SK-N-SH (cell line): Measurements from ENCODE around the gene PLEKHF1. TPM values are rescaled to one million over a fixed set of nuclear protein-coding genes. Genes with fewer than 3 reads are reported as not detected.

Experiments used
- CTCF ChIA-PET: fragments of 300-600, 350-600 bp; formaldehyde crosslinking; extraction: SDS; loops from one replicate; lab custom pipeline; 2021; lab: Yijun Ruan, JAX
- POLR2A ChIA-PET: fragments of 350-600 bp; sonication (Branson Sonifier 250); formaldehyde crosslinking; extraction: SDS; loops from one replicate; lab custom pipeline; 2020; ENCODE audit warnings: antibody characterized with exemption, inconsistent platforms; lab: Yijun Ruan, JAX
- DNase-seq: peaks from one replicate; pipeline ENCODE4 v3.0.0; 2012
- H2AFZ ChIP-seq: fragments of 200-600 bp; sonication (generic); 2 replicates; pipeline ENCODE4 v1.8.1; 2016; ENCODE audit warnings: antibody characterized with exemption, mild to moderate bottlenecking, low read depth
- H3F3A ChIP-seq: fragments of 200-600 bp; sonication (generic); replicated peaks from 2 replicates; pipeline ENCODE3; 2016; ENCODE audit warnings: antibody characterized with exemption, mild to moderate bottlenecking; ENCODE audit not compliant: insufficient read depth
- H3K27ac ChIP-seq, 2 experiments: fragments of 200-500 bp in 1 of 2; fragments of 200-600 bp in 1 of 2; sonication (Bioruptor generic) in 1 of 2; sonication (generic), shearing (Covaris generic) in 1 of 2; 2 replicates each; pipeline versions ENCODE4 v1.5.1 to v1.6.1; 2014 to 2016; ENCODE audit warnings: low read depth in 2 of 2, inconsistent platforms in 1 of 2, low read length in 1 of 2, mild to moderate bottlenecking in 1 of 2, mixed read lengths in 1 of 2
- H3K27me3 ChIP-seq: fragments of 200-600 bp; sonication (generic), shearing (Covaris generic); 2 replicates; pipeline ENCODE4 v1.6.1; 2016; ENCODE audit warnings: mixed run types; ENCODE audit not compliant: insufficient read depth
- H3K36me3 ChIP-seq, 2 experiments: fragments of 200-500 bp in 1 of 2; fragments of 200-600 bp in 1 of 2; sonication (Bioruptor generic) in 1 of 2; sonication (generic) in 1 of 2; replicated peaks in 1 of 2; 2 replicates each; pipeline versions ENCODE3 to v1.5.1; 2014 to 2016; ENCODE audit warnings: low read length in 1 of 2, mild to moderate bottlenecking in 1 of 2; ENCODE audit not compliant: insufficient read depth in 2 of 2, control insufficient read depth in 1 of 2
- H3K4me1 ChIP-seq, 2 experiments: fragments of 200-500 bp in 1 of 2; fragments of 200-600 bp in 1 of 2; sonication (Bioruptor generic) in 1 of 2; sonication (generic), shearing (Covaris generic) in 1 of 2; 2 replicates each; pipeline versions ENCODE4 v1.5.1 to v1.6.1; 2014 to 2016; ENCODE audit warnings: low read depth in 1 of 2, low read length in 1 of 2, mixed run types in 1 of 2; ENCODE audit not compliant: insufficient read depth in 2 of 2, control insufficient read depth in 1 of 2
- H3K4me2 ChIP-seq: fragments of 200-600 bp; sonication (generic), shearing (Covaris generic); 2 replicates; pipeline ENCODE4 v1.6.1; 2017; ENCODE audit warnings: mixed run types
- H3K4me3 ChIP-seq, 2 experiments: fragments of 200-500 bp in 1 of 2; fragments of 200-600 bp in 1 of 2; sonication (Bioruptor generic) in 1 of 2; sonication (generic), shearing (Covaris generic) in 1 of 2; 2 replicates each; pipeline versions ENCODE4 v1.5.1 to v1.8.1; 2014 to 2016; ENCODE audit warnings: low read depth in 2 of 2, inconsistent platforms in 1 of 2, low read length in 1 of 2, mild to moderate bottlenecking in 1 of 2, mixed read lengths in 1 of 2, moderate library complexity in 1 of 2
- H3K79me2 ChIP-seq: fragments of 200-600 bp; sonication (generic); 2 replicates; pipeline ENCODE4 v1.8.1; 2017; ENCODE audit warnings: mild to moderate bottlenecking; ENCODE audit not compliant: insufficient read depth
- H3K9ac ChIP-seq: fragments of 200-600 bp; sonication (generic); 2 replicates; pipeline ENCODE4 v1.6.1; 2017; ENCODE audit warnings: mixed run types
- H3K9me2 ChIP-seq: fragments of 200-600 bp; sonication (generic); 2 replicates; pipeline ENCODE4 v1.6.1; 2017; ENCODE audit warnings: mixed run types
- H3K9me3 ChIP-seq: fragments of 200-600 bp; sonication (generic); 2 replicates; pipeline ENCODE4 v1.6.1; 2017; ENCODE audit warnings: mixed run types, mild to moderate bottlenecking, moderate library complexity
- H4K20me1 ChIP-seq: fragments of 200-600 bp; sonication (generic); 2 replicates; pipeline ENCODE4 v1.6.1; 2017; ENCODE audit warnings: mild to moderate bottlenecking, mixed run types; ENCODE audit not compliant: insufficient read depth
- CHD2 ChIP-seq: fragments of 150-350 bp; IDR thresholded peaks from 2 replicates; pipeline ENCODE4 v1.6.1; 2018; ENCODE audit warnings: low read length; ENCODE audit not compliant: partially characterized antibody
- ELF1 ChIP-seq: IDR thresholded peaks from 2 replicates; pipeline ENCODE4 v1.4.0; 2012
- FOSL2 ChIP-seq: IDR thresholded peaks from 2 replicates; pipeline ENCODE4 v1.4.0; 2012; ENCODE audit warnings: low read depth, mild to moderate bottlenecking, moderate library complexity, borderline replicate concordance
- JUND ChIP-seq: IDR thresholded peaks from 2 replicates; pipeline ENCODE4 v1.4.0; 2012
- MXI1 ChIP-seq: IDR thresholded peaks from 2 replicates; pipeline ENCODE4 v1.6.1; 2012; ENCODE audit warnings: mild to moderate bottlenecking, low read depth, low read length, improper control_type of control experiment
- NRF1 ChIP-seq: IDR thresholded peaks from 2 replicates; pipeline ENCODE4 v1.6.1; 2012; ENCODE audit warnings: low read depth, mild to moderate bottlenecking, low read length
- SIN3A ChIP-seq: IDR thresholded peaks from 2 replicates; pipeline ENCODE4 v1.6.1; 2012; ENCODE audit warnings: low read depth, mild to moderate bottlenecking, low read length, moderate library complexity, borderline replicate concordance
- SMC3 ChIP-seq: IDR thresholded peaks from 2 replicates; pipeline ENCODE4 v1.6.1; 2012; ENCODE audit warnings: low read depth, low read length, improper control_type of control experiment
- TAF1 ChIP-seq: IDR thresholded peaks from 2 replicates; pipeline ENCODE4 v1.6.1; 2012; ENCODE audit warnings: low read depth, mild to moderate bottlenecking, low read length, moderate library complexity, borderline replicate concordance
- TEAD4 ChIP-seq: IDR thresholded peaks from 2 replicates; pipeline ENCODE4 v1.4.0; 2012; ENCODE audit warnings: mild to moderate bottlenecking, borderline replicate concordance; ENCODE audit not compliant: insufficient read depth
- WGBS: methylation state at CpG from one replicate; pipeline ENCODE4 v1.1.6; 2017; ENCODE audit warnings: low lambda C conversion rate; 5-methylcytosine and 5-hydroxymethylcytosine counted together
- polyA plus RNA-seq, 3 experiments: library from polyadenylated mRNA; depleted of rRNA; stranded (reverse); fragments of >200 nt; gene quantifications; 2 replicates each; pipeline ENCODE4 v1.2.3, GENCODE V29; 2012
- TF ChIP-seq, protein P1 (sequence below): IDR thresholded peaks from 2 replicates; pipeline ENCODE4; 2012
- TF ChIP-seq, protein P2 (sequence below): fragments of 150-350 bp; IDR thresholded peaks from 2 replicates; pipeline ENCODE4 v1.6.1; 2017; ENCODE audit warnings: antibody characterized with exemption, low read length, low read depth, borderline replicate concordance
- TF ChIP-seq, protein P3 (sequence below): IDR thresholded peaks from 2 replicates; pipeline ENCODE4 v1.6.1; 2012; ENCODE audit warnings: mild to moderate bottlenecking, low read depth, low read length, moderate library complexity

The PLEKHF1 gene
- polyA plus RNA-seq, 1 of the 3 experiments (the other 2 are of a cell fraction): 3.9 TPM

DNA sequence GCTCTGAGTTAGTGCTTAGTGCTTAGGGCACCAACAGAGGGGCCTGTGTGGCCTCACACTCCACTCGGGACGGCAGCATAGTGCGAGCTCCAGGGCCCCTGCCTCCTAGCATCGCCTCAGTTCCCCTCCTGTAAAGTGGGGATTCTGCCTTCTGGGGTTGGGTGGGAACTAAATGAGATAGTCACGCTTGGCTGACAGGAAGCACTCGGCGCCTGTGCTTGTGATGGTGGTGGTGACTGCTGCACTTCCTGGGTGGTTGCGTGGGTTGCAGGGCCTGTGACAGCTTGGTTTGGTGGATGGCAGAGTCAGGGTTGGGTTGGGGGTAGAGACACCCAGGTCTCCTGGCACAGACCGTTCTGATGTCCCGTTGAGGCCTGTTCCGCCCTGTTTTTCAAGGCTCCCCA lies 7.7 kb downstream of the PLEKHF1 start:
- Histone ChIP-seq H2AFZ (no peak overlapping the region), H3K9me3 (no peaks in the 10 kb centered on the region), H3F3A (no peaks in the 10 kb centered on the region), H3K4me1 (peaks cover 0 to 2% of the 10 kb centered on the region in 2 experiments; a peak in 1 of 4 replicates), H3K9ac (no peak overlapping the region), H3K79me2 (no peaks in the 10 kb centered on the region), H3K4me3 (no peak overlapping the region), H4K20me1 (no peaks in the 10 kb centered on the region), H3K36me3 (peaks cover 0 to 10% of the 10 kb centered on the region in 2 experiments), H3K9me2 (no peaks in the 10 kb centered on the region), H3K27ac (no peak overlapping the region), H3K4me2 (no peak overlapping the region), H3K27me3 (no peaks in the 10 kb centered on the region)
- TF ChIP-seq NRF1 (no peak), CHD2 (no peak), ELF1 (no peak), FOSL2 (no peak), TAF1 (no peak), SMC3 (no peak)
- TF ChIP-seq, protein P1, sequence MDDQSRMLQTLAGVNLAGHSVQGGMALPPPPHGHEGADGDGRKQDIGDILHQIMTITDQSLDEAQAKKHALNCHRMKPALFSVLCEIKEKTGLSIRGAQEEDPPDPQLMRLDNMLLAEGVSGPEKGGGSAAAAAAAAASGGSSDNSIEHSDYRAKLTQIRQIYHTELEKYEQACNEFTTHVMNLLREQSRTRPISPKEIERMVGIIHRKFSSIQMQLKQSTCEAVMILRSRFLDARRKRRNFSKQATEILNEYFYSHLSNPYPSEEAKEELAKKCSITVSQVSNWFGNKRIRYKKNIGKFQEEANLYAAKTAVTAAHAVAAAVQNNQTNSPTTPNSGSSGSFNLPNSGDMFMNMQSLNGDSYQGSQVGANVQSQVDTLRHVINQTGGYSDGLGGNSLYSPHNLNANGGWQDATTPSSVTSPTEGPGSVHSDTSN: no peak
- no peak for DNase-seq
- ChIA-PET CTCF (interaction anchor here (0.7 to 3.2 kb wide), 6 partner anchors 8 to 198 kb away, joined by 3 to 11 read pairs (median 4); no protein-coding TSS in a partner anchor), POLR2A (no interaction called here)
- WGBS: 93% methylated on average over 10 of the region's 11 CpGs

DNA sequence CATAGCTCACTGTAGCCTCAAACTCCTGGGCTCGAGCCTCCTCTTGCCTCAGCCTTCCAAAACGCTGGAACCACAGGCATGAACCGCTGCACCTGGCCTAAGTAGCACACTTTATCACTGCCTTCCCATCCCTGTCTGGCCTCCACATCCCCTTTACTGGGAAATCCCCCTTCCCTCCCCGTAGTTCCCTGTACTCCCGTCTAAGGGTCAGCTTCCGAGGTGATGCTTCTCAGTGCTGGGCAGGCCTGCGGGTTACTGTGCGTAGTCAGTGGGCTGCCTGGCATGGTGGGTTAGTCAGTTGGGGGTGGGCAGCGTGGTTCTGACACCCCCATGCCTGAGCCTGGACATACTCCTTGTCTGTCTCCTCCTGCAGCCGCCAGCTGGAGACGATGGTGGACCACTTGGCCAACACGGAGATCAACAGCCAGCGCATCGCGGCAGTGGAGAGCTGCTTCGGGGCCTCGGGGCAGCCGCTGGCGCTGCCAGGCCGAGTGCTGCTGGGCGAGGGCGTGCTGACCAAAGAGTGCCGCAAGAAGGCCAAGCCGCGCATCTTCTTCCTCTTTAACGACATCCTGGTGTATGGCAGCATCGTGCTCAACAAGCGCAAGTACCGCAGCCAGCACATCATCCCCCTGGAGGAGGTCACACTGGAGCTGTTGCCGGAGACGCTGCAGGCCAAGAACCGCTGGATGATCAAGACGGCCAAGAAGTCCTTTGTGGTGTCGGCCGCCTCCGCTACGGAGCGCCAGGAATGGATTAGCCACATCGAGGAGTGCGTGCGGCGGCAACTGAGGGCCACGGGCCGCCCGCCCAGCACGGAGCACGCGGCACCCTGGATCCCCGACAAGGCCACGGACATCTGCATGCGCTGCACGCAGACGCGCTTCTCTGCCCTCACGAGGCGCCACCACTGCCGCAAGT lies 8.4 kb downstream of the PLEKHF1 start:
- Histone ChIP-seq H4K20me1 (no peaks in the 10 kb centered on the region), H3K79me2 (no peaks in the 10 kb centered on the region), H3K9ac (no peak overlapping the region), H3K4me1 (peaks cover 0 to 5% of the 10 kb centered on the region in 2 experiments; a peak in 1 of 4 replicates), H3K36me3 (peaks cover 0 to 10% of the 10 kb centered on the region in 2 experiments), H3K4me2 (no peak overlapping the region), H3K27ac (no peak overlapping the region), H3K9me3 (no peaks in the 10 kb centered on the region), H3K9me2 (no peaks in the 10 kb centered on the region), H2AFZ (no peak overlapping the region), H3K27me3 (no peaks in the 10 kb centered on the region), H3F3A (no peaks in the 10 kb centered on the region)
- ChIA-PET CTCF (interaction anchor here (0.7 to 3.2 kb wide), 5 partner anchors 9 to 54 kb away, joined by 3 to 11 read pairs (median 3); no protein-coding TSS in a partner anchor), POLR2A (no interaction called here)
- no peak for DNase-seq
- WGBS: 93% methylated on average over 47 of the region's 57 CpGs
- TF ChIP-seq SMC3 (no peak), SIN3A (no peak), TEAD4 (no peak), ELF1 (no peak), MXI1 (no peak), JUND (no peak), TAF1 (no peak)
- TF ChIP-seq, protein P2, sequence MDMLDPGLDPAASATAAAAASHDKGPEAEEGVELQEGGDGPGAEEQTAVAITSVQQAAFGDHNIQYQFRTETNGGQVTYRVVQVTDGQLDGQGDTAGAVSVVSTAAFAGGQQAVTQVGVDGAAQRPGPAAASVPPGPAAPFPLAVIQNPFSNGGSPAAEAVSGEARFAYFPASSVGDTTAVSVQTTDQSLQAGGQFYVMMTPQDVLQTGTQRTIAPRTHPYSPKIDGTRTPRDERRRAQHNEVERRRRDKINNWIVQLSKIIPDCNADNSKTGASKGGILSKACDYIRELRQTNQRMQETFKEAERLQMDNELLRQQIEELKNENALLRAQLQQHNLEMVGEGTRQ: no peak
- TF ChIP-seq, protein P3, sequence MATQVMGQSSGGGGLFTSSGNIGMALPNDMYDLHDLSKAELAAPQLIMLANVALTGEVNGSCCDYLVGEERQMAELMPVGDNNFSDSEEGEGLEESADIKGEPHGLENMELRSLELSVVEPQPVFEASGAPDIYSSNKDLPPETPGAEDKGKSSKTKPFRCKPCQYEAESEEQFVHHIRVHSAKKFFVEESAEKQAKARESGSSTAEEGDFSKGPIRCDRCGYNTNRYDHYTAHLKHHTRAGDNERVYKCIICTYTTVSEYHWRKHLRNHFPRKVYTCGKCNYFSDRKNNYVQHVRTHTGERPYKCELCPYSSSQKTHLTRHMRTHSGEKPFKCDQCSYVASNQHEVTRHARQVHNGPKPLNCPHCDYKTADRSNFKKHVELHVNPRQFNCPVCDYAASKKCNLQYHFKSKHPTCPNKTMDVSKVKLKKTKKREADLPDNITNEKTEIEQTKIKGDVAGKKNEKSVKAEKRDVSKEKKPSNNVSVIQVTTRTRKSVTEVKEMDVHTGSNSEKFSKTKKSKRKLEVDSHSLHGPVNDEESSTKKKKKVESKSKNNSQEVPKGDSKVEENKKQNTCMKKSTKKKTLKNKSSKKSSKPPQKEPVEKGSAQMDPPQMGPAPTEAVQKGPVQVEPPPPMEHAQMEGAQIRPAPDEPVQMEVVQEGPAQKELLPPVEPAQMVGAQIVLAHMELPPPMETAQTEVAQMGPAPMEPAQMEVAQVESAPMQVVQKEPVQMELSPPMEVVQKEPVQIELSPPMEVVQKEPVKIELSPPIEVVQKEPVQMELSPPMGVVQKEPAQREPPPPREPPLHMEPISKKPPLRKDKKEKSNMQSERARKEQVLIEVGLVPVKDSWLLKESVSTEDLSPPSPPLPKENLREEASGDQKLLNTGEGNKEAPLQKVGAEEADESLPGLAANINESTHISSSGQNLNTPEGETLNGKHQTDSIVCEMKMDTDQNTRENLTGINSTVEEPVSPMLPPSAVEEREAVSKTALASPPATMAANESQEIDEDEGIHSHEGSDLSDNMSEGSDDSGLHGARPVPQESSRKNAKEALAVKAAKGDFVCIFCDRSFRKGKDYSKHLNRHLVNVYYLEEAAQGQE: no peak
- TF ChIP-seq, all 33 proteins: peak for 0
- H3K4me3 ChIP-seq: no peak overlapping the region
